CD4-positive, alpha-beta T cell treated with Interleukin-17A for 4 hours (primary cell): ENCODE results near the gene PCDHB10.
"Not testable (repeated sequence)": the region's sequence is repeated elsewhere in the genome, so short reads cannot be mapped to it uniquely, and the experiment has no call there.

Experiments used
- DNase-seq: peaks from one replicate; pipeline ENCODE4 v3.0.0-alpha.2; 2020; ENCODE audit warnings: mixed read lengths

PCDHB10 gene

DNA sequence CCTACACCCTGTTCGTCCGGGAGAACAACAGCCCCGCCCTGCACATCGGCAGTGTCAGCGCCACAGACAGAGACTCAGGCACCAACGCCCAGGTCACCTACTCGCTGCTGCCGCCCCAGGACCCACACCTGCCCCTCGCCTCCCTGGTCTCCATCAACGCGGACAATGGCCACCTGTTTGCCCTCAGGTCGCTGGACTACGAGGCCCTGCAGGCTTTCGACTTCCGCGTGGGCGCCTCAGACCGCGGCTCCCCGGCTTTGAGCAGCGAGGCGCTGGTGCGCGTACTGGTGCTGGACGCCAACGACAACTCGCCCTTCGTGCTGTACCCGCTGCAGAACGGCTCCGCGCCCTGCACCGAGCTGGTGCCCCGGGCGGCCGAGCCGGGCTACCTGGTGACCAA, 3.5 kb upstream of the PCDHB10 start:
- DNase-seq, result not testable (repeated sequence)

DNA sequence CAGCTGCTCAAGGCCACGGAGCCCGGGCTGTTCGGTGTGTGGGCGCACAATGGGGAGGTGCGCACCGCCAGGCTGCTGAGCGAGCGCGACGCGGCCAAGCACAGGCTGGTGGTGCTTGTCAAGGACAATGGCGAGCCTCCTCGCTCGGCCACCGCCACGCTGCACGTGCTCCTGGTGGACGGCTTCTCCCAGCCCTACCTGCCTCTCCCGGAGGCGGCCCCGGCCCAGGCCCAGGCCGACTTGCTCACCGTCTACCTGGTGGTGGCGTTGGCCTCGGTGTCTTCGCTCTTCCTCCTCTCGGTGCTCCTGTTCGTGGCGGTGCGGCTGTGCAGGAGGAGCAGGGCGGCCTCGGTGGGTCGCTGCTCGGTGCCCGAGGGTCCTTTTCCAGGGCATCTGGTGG, 3.0 kb upstream of the PCDHB10 start:
- not testable (repeated sequence) for DNase-seq

DNA sequence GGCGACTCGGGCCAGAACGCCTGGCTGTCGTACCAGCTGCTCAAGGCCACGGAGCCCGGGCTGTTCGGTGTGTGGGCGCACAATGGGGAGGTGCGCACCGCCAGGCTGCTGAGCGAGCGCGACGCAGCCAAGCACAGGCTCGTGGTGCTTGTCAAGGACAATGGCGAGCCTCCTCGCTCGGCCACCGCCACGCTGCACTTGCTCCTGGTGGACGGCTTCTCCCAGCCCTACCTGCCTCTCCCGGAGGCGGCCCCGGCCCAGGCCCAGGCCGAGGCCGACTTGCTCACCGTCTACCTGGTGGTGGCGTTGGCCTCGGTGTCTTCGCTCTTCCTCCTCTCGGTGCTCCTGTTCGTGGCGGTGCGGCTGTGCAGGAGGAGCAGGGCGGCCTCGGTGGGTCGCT, 2.2 kb downstream of the PCDHB10 start:
- DNase-seq, result not testable (repeated sequence)

DNA sequence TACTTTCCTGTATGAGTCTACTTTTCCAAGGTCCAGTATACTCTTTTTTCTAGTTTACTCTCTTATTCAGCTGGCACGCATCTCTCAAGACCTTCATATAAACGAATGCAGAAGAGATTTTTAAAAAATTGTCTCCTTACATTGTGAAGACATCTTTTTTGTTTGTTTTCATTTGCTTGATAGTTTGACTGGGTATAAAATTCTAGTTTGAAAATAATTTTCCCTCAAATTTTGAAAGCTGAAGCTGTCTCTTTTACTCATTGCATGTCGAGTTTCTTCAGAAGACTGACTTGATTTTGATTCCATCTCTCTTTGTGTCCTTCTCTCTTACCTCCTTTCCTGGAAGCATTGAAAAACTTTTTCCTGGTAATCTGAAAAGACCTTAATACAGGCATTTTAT, 4.2 kb downstream of the PCDHB10 start:
- no peak for DNase-seq

DNA sequence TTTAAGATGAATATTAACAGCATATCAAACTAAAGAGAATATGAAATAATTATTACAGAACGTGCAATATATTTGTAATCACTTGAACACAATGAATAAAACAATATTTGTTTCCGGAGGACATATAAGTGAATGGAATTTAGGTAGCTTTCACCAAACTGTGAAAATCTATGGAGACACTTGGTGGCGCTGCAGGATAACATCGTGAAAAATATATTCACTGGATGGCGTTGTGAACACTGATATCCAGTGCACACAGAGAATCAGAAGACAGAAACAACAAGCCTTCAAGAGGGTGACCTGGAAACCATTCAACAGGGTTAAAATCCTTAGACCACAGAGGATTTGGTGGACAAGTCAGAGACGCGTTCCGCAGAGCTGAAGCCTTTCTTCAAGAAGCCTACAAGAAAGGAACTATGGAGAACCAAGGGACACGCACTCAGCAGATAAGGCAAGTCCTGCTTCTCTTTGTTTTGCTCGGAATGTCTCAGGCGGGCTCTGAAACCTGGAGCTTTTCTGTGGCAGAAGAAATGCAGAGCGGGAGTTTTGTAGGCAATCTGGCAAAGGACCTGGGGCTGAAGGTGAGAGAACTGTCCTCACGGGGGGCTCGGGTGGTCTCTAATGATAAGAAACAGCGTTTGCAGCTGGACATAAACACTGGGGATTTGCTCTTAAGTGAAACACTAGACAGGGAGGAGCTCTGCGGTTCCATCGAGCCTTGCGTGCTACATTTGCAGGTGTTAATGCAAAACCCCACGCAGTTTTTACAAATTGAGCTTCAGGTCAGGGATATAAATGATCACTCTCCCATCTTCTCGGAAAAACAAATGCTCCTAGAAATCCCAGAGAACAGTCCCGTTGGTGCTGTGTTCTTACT, 7.4 kb downstream of the PCDHB10 start, which contains the start of gene PCDHB11:
PCDHB11 (plus strand) TSS at position 269 of the 877 bp plus-strand sequence; CDS start at position 417, 148 bp downstream.
- DNase-seq, result no peak

DNA sequence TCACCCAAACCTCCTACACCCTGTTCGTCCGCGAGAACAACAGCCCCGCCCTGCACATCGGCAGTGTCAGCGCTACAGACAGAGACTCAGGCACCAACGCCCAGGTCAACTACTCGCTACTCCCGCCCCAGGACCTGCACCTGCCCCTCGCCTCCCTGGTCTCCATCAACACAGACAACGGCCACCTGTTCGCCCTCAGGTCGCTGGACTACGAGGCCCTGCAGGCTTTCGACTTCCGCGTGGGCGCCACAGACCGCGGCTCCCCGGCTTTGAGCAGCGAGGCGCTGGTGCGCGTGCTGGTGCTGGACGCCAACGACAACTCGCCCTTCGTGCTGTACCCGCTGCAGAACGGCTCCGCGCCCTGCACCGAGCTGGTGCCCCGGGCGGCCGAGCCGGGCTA, 9.0 kb downstream of the PCDHB10 start:
- DNase-seq, result not testable (repeated sequence)

DNA sequence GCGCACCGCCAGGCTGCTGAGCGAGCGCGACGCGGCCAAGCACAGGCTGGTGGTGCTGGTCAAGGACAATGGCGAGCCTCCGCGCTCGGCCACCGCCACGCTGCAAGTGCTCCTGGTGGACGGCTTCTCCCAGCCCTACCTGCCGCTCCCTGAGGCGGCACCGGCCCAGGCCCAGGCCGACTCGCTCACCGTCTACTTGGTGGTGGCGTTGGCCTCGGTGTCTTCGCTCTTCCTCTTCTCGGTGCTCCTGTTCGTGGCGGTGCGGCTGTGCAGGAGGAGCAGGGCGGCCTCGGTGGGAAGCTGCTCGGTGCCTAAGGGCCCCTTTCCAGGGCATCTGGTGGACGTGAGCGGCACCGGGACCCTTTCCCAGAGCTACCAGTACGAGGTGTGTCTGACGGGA, 9.5 kb downstream of the PCDHB10 start:
- not testable (repeated sequence) for DNase-seq

DNA sequence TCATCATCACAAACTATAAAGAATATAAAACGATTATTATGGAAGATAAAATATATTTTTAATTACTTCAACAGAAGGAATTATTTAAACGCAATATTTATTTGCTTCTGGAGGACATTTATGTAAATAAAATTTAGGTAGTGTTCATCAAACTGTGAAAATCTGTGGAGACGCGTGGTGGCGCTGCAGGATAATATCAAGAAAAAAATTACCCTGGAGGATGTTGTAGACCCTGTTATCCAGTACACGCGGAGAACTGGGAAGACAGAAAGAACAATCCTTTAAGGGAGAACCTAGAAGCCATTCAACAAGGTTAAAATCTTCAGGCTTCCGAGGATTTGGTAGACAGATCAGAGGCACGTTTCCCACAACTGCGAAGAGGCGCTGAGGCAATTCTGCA, 16.3 kb downstream of the PCDHB10 start, which contains the start of gene PCDHB12:
PCDHB12 (plus strand) TSS at position 242 of the 400 bp plus-strand sequence. CDS start 189 bp downstream, outside the sequence.
- no peak for DNase-seq

DNA sequence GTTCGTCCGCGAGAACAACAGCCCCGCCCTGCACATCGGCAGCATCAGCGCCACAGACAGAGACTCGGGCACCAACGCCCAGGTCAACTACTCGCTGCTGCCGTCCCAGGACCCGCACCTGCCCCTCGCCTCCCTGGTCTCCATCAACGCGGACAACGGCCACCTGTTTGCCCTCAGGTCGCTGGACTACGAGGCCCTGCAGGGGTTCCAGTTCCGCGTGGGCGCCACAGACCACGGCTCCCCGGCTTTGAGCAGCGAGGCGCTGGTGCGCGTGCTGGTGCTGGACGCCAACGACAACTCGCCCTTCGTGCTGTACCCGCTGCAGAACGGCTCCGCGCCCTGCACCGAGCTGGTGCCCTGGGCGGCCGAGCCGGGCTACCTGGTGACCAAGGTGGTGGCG, 18.1 kb downstream of the PCDHB10 start:
- DNase-seq, result not testable (repeated sequence)

DNA sequence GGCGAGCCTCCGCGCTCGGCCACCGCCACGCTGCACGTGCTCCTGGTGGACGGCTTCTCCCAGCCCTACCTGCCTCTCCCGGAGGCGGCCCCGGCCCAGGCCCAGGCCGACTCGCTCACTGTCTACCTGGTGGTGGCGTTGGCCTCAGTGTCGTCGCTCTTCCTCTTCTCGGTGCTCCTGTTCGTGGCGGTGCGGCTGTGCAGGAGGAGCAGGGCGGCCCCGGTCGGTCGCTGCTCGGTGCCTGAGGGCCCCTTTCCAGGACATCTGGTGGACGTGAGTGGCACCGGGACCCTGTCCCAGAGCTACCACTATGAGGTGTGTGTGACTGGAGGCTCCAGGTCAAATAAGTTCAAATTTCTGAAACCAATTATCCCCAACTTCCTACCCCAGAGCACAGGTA, 18.7 kb downstream of the PCDHB10 start:
- not testable (repeated sequence) for DNase-seq

DNA sequence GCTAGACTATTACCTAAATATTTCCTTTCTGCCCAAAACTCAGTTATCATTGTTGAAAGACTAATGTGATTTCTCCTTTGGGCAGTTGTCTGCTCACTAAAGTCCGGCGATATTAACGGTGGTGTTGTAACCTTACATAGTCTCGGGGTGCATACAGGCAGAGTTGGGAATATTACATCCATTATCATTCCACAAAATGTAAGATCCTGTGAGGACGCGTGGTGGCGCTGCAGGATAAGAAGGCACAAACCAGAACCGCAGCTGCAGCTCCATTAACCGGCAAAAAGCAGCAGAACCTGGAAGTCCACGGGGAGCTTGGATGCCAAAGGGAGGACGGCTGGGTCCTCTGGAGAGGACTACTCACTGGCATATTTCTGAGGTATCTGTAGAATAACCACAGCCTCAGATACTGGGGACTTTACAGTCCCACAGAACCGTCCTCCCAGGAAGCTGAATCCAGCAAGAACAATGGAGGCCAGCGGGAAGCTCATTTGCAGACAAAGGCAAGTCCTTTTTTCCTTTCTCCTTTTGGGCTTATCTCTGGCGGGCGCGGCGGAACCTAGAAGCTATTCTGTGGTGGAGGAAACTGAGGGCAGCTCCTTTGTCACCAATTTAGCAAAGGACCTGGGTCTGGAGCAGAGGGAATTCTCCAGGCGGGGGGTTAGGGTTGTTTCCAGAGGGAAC, 21.6 kb downstream of the PCDHB10 start, which contains the start of gene PCDHB13:
PCDHB13 (plus strand) TSS at position 264 of the 684 bp plus-strand sequence; CDS start at position 469, 205 bp downstream.
- peak; percentile 34 for DNase-seq

DNA sequence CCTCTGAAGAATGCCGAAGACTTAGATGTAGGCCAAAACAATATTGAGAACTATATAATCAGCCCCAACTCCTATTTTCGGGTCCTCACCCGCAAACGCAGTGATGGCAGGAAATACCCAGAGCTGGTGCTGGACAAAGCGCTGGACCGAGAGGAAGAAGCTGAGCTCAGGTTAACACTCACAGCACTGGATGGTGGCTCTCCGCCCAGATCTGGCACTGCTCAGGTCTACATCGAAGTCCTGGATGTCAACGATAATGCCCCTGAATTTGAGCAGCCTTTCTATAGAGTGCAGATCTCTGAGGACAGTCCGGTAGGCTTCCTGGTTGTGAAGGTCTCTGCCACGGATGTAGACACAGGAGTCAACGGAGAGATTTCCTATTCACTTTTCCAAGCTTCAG, 22.4 kb downstream of the PCDHB10 start:
- DNase-seq, result not testable (repeated sequence)

DNA sequence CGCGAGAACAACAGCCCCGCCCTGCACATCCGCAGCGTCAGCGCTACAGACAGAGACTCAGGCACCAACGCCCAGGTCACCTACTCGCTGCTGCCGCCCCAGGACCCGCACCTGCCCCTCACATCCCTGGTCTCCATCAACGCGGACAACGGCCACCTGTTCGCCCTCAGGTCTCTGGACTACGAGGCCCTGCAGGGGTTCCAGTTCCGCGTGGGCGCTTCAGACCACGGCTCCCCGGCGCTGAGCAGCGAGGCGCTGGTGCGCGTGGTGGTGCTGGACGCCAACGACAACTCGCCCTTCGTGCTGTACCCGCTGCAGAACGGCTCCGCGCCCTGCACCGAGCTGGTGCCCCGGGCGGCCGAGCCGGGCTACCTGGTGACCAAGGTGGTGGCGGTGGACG, 23.4 kb downstream of the PCDHB10 start:
- not testable (repeated sequence) for DNase-seq

DNA sequence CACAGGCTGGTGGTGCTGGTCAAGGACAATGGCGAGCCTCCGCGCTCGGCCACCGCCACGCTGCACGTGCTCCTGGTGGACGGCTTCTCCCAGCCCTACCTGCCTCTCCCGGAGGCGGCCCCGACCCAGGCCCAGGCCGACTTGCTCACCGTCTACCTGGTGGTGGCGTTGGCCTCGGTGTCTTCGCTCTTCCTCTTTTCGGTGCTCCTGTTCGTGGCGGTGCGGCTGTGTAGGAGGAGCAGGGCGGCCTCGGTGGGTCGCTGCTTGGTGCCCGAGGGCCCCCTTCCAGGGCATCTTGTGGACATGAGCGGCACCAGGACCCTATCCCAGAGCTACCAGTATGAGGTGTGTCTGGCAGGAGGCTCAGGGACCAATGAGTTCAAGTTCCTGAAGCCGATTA, 23.9 kb downstream of the PCDHB10 start:
- DNase-seq, result not testable (repeated sequence)

DNA sequence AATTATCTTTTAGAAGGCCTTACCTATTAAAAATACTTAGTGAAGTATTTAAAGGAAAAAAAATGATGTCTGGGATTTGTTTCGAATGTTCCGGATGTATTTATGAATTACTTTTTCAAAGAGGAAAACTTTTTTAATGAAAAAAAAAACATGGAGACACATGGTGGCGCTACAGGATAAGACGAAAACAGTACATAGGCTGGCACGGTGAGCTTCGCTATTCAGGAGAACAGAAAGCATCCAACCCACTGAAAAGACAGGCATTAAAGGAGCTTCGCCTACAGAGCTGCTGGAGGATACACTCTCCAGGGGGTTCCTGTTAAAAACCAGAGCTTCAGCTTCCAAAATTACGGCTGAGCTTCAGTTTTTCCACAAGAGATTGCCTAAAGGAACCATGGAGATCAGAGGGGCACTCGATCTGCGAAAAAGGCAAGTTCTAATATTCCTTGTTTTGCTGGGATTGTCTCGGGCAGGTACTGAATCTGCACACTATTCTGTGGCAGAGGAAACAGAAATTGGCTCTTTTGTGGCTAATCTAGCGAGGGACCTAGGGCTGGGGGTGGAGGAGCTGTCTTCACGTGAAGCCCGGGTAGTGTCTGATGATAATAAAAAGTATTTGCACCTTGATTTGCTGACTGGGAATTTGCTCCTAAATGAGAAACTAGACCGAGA, 31.1 kb downstream of the PCDHB10 start, which contains the start of gene PCDHB14:
PCDHB14 (plus strand) TSS at position 232 of the 672 bp plus-strand sequence; CDS start at position 395, 163 bp downstream.
- no peak for DNase-seq

DNA sequence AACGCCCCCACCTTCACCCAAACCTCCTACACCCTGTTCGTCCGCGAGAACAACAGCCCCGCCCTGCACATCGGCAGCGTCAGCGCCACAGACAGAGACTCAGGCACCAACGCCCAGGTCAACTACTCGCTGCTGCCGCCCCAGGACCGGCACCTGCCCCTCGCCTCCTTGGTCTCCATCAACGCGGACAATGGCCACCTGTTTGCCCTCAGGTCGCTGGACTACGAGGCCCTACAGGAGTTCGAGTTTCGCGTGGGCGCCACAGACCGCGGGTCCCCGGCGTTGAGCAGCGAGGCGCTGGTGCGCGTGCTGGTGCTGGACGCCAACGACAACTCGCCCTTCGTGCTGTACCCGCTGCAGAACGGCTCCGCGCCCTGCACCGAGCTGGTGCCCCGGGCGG, 32.7 kb downstream of the PCDHB10 start:
- DNase-seq, result not testable (repeated sequence)

DNA sequence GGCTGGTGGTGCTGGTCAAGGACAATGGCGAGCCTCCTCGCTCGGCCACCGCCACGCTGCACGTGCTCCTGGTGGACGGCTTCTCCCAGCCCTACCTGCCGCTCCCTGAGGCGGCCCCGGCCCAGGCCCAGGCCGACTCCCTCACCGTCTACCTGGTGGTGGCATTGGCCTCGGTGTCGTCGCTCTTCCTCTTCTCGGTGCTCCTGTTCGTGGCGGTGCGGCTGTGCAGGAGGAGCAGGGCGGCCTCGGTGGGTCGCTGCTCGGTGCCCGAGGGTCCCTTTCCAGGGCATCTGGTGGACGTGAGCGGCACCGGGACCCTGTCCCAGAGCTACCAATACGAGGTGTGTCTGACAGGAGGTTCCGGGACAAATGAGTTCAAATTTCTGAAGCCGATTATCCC, 33.3 kb downstream of the PCDHB10 start:
- not testable (repeated sequence) for DNase-seq

DNA sequence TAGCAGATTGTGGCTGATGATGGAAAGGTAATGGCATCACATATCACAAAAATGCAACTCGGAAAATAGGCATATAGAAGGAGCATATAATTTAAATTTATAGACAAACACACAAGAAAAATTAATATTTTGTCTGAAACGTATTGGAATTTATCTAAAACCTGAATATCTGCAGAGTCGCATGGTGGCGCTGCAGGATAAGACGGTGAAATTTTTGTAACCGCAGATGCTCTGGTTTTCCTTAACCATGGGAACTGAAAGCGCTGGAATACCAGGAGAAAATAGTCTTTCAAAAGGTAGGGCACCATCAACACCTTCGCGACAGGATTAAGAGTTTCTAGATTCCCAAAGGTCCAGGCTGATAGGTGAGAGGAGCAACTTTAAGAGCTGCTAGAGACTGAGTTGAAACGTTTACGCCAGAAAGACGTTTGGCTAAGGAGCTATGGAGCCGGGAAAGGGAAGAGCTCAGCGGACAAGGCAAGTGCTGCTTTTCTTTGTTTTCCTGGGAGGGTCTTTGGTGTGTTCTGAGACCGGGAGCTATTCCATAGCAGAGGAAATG, 42.0 kb downstream of the PCDHB10 start:
- DNase-seq, result no peak

DNA sequence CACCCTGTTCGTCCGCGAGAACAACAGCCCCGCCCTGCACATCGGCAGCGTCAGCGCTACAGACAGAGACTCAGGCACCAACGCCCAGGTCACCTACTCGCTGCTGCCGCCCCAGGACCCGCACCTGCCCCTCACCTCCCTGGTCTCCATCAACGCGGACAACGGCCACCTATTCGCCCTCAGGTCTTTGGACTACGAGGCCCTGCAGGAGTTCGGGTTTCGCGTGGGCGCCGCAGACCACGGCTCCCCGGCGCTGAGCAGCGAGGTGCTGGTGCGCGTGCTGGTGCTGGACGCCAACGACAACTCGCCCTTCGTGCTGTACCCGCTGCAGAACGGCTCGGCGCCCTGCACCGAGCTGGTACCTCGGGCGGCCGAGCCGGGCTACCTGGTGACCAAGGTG, 43.8 kb downstream of the PCDHB10 start:
- not testable (repeated sequence) for DNase-seq

DNA sequence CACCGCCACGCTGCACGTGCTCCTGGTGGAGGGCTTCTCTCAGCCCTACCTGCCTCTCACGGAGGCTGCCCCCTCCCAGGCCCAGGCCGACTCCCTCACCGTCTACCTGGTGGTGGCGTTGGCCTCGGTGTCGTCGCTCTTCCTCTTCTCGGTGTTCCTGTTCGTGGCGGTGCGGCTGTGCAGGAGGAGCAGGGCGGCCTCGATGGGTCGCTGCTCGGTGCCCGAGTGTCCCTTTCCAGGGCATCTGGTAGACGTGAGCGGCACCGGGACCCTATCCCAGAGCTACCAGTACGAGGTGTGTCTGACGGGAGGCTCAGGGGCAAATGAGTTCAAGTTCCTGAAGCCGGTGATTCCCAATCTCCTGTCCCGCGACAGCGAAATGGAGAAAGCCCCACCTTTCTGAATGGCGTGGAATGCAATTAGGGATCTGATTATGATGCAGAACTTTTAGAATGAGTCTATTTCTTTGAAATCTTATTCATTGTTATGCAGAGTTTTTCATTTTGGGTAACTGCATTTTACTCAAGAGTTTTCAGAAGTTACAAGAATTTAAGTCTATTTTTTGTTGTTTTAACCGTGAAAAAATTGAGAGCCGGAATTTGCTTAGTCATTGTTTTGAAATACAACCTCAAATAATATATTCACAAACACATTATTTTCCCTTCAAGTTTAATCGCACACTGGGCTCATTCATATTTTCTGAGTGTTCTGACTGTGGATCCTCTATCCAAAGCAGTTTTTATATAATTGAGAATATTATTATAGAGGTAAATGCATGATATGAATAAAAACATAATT, 44.6 kb downstream of the PCDHB10 start:
- no peak for DNase-seq

DNA sequence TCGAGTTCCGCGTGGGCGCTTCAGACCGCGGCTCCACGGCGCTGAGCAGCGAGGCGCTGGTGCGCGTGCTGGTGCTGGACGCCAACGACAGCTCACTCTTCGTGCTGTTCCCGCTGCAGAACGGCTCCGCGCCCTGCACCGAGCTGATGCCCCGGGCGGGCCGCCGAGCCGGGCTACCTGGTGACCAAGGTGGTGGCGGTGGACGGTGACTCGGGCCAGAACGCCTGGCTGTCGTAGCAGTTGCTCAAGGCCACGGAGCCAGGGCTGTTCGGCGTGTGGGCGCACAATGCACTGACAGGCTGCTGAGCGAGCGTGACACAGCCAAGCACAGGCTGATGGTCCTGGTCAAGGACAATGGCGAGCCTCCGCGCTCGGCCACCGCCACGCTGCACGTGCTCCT, 49.3 kb downstream of the PCDHB10 start:
- no peak for DNase-seq
